H9 (cell line): ENCODE measurements around the gene RMI2. TPM values are rescaled to one million over a fixed set of nuclear protein-coding genes. Genes with fewer than 3 reads are reported as not detected.
A peak's percentile ranks its signal among the peaks of the same experiment; 100 is the strongest.

ENCODE experiments used
- DNase-seq: peaks from one replicate; pipeline ENCODE4 v3.0.0-alpha.2; 2017
- H2AFZ ChIP-seq: one replicate; pipeline ENCODE4 v1.6.1; 2013; ENCODE audit warnings: mild to moderate bottlenecking, low read length, control low read depth, moderate library complexity
- H2AK5ac ChIP-seq: 2 replicates; pipeline ENCODE4 v1.6.1; 2013; ENCODE audit warnings: low read length, control low read depth, mixed read lengths; ENCODE audit not compliant: insufficient read length
- H2BK120ac ChIP-seq: one replicate; pipeline ENCODE4 v1.6.1; 2013; ENCODE audit warnings: low read depth, mild to moderate bottlenecking, low read length, control low read depth, inconsistent platforms; ENCODE audit not compliant: poor library complexity, severe bottlenecking
- H2BK12ac ChIP-seq: 2 replicates; pipeline ENCODE4 v1.6.1; 2013; ENCODE audit warnings: low read length, control low read depth, mixed read lengths, low read depth; ENCODE audit not compliant: insufficient read length
- H2BK15ac ChIP-seq: 2 replicates; pipeline ENCODE4 v1.6.1; 2013; ENCODE audit warnings: low read depth, low read length, control low read depth
- H2BK20ac ChIP-seq: one replicate; pipeline ENCODE4 v1.6.1; 2013; ENCODE audit warnings: low read depth, mild to moderate bottlenecking, low read length, control low read depth, inconsistent platforms; ENCODE audit not compliant: poor library complexity, severe bottlenecking
- H2BK5ac ChIP-seq: 2 replicates; pipeline ENCODE4 v1.6.1; 2013; ENCODE audit warnings: low read length, control low read depth, mixed read lengths; ENCODE audit not compliant: insufficient read length
- H3K14ac ChIP-seq: 2 replicates; pipeline ENCODE4 v1.6.1; 2013; ENCODE audit warnings: low read length, control low read depth; ENCODE audit not compliant: insufficient read depth
- H3K18ac ChIP-seq: 2 replicates; pipeline ENCODE4 v1.6.1; 2013; ENCODE audit warnings: low read depth, mild to moderate bottlenecking, mixed read lengths, low read length, control low read depth; ENCODE audit not compliant: insufficient read length
- H3K23ac ChIP-seq: 2 replicates; pipeline ENCODE4 v1.6.1; 2013; ENCODE audit warnings: low read length, control low read depth, mixed read lengths, low read depth; ENCODE audit not compliant: insufficient read length
- H3K23me2 ChIP-seq: 2 replicates; pipeline ENCODE4 v1.6.1; 2013; ENCODE audit warnings: low read depth, mild to moderate bottlenecking, mixed read lengths, low read length, control low read depth; ENCODE audit not compliant: insufficient read length, poor library complexity, severe bottlenecking
- H3K27ac ChIP-seq: 2 replicates; pipeline ENCODE4 v1.5.1; 2013; ENCODE audit warnings: low read length, control low read depth, mixed read lengths, low read depth; ENCODE audit not compliant: insufficient read length
- H3K27me3 ChIP-seq: 2 replicates; pipeline ENCODE4 v1.6.1; 2013; ENCODE audit warnings: low read length, control low read depth, inconsistent platforms; ENCODE audit not compliant: insufficient read depth
- H3K4ac ChIP-seq: 2 replicates; pipeline ENCODE4 v1.6.1; 2013; ENCODE audit warnings: low read depth, mild to moderate bottlenecking, control low read depth, inconsistent platforms, low read length, moderate library complexity
- H3K4me1 ChIP-seq: 2 replicates; pipeline ENCODE4 v1.6.1; 2013; ENCODE audit warnings: low read length, control low read depth, inconsistent platforms; ENCODE audit not compliant: insufficient read depth
- H3K4me2 ChIP-seq: 2 replicates; pipeline ENCODE4 v1.6.1; 2013; ENCODE audit warnings: low read length, control low read depth, mixed read lengths; ENCODE audit not compliant: insufficient read length, insufficient read depth
- H3K56ac ChIP-seq: 2 replicates; pipeline ENCODE4 v1.6.1; 2013; ENCODE audit warnings: low read depth, mild to moderate bottlenecking, mixed read lengths, low read length, control low read depth; ENCODE audit not compliant: insufficient read length
- H3K79me1 ChIP-seq: 2 replicates; pipeline ENCODE4 v1.6.1; 2013; ENCODE audit warnings: low read depth, mild to moderate bottlenecking, moderate library complexity, low read length, control low read depth, inconsistent platforms; ENCODE audit not compliant: insufficient read depth, poor library complexity, severe bottlenecking
- H3K79me2 ChIP-seq: 2 replicates; pipeline ENCODE4 v1.6.1; 2013; ENCODE audit warnings: low read length, control low read depth, inconsistent platforms; ENCODE audit not compliant: insufficient read depth
- H3K9ac ChIP-seq: 2 replicates; pipeline ENCODE4 v1.6.1; 2013; ENCODE audit warnings: low read length, control low read depth, mixed read lengths; ENCODE audit not compliant: insufficient read length; ENCODE audit errors: extremely low read depth
- H3K9me3 ChIP-seq: one replicate; pipeline ENCODE4 v1.6.1; 2013; ENCODE audit warnings: low read depth, low read length, inconsistent platforms; ENCODE audit not compliant: control insufficient read depth
- H3T11ph ChIP-seq: one replicate; pipeline ENCODE4 v1.6.1; 2013; ENCODE audit warnings: mild to moderate bottlenecking, low read length, control low read depth, inconsistent platforms
- H4K20me1 ChIP-seq: one replicate; pipeline ENCODE4 v1.6.1; 2013; ENCODE audit not compliant: control insufficient read depth, insufficient read length, insufficient read depth
- H4K5ac ChIP-seq: 2 replicates; pipeline ENCODE4 v1.6.1; 2013; ENCODE audit warnings: low read depth, mild to moderate bottlenecking, mixed read lengths, low read length, control low read depth; ENCODE audit not compliant: insufficient read length
- H4K8ac ChIP-seq: replicated peaks from 2 replicates; pipeline ENCODE4 v1.6.1; 2013; ENCODE audit warnings: low read length, control low read depth, mixed read lengths, low read depth; ENCODE audit not compliant: insufficient read length
- H4K91ac ChIP-seq: 2 replicates; pipeline ENCODE4 v1.6.1; 2013; ENCODE audit warnings: low read depth, mild to moderate bottlenecking, moderate library complexity, mixed read lengths, low read length, control low read depth; ENCODE audit not compliant: insufficient read length
- H3K27ac Mint-ChIP-seq, 3 experiments: 2 replicates in 2 of 3; 3 replicates in 1 of 3; pipeline ENCODE4 v1.8.0; 2020 to 2021; ENCODE audit warnings: mixed read lengths in 3 of 3, mild to moderate bottlenecking in 1 of 3, moderate library complexity in 1 of 3
- H3K27me3 Mint-ChIP-seq: 2 replicates; pipeline ENCODE4 v1.8.0; 2021; ENCODE audit warnings: low read depth, mild to moderate bottlenecking, moderate library complexity, mixed read lengths
- H3K36me3 Mint-ChIP-seq, 3 experiments: 2 replicates in 2 of 3; 3 replicates in 1 of 3; pipeline ENCODE4 v1.8.0; 2020 to 2021; ENCODE audit warnings: low read depth in 3 of 3, mixed read lengths in 3 of 3; ENCODE audit not compliant: insufficient read depth in 1 of 3
- H3K4me1 Mint-ChIP-seq, 2 experiments: 2 replicates each; pipeline ENCODE4 v1.8.0; 2020; ENCODE audit warnings: mixed read lengths in 2 of 2
- H3K4me3 Mint-ChIP-seq, 2 experiments: 2 replicates in 1 of 2; 3 replicates in 1 of 2; pipeline ENCODE4 v1.8.0; 2020 to 2021; ENCODE audit warnings: mild to moderate bottlenecking in 2 of 2, mixed read lengths in 2 of 2, moderate library complexity in 1 of 2
- H3K9me3 Mint-ChIP-seq, 2 experiments: 2 replicates in 1 of 2; 3 replicates in 1 of 2; pipeline ENCODE4 v1.8.0; 2020; ENCODE audit warnings: mild to moderate bottlenecking in 2 of 2, mixed read lengths in 2 of 2, moderate library complexity in 1 of 2
- CTCF ChIP-seq: fragments of 200-600 bp; sonication (generic); conservative IDR thresholded peaks from 3 replicates; pipeline ENCODE4 v1.8.0; 2021; ENCODE audit warnings: antibody characterized with exemption, mild to moderate bottlenecking
- WGBS: extraction: QIAGEN DNeasy Blood & Tissue Kit; methylation state at CpG from one replicate; pipeline ENCODE4 v1.1.7; 2013; ENCODE audit warnings: missing lambda C conversion rate, low lambda C conversion rate, mixed read lengths; ENCODE audit not compliant: insufficient read length; ENCODE audit errors: extremely low coverage; 5-methylcytosine and 5-hydroxymethylcytosine counted together
- total RNA-seq: library from RNA; stranded (reverse); gene quantifications from 2 replicates; pipeline ENCODE4 v1.2.1, GENCODE V29; 2021

RMI2 gene
- total RNA-seq, 1 experiment from 2014 or later = 57.6 TPM

GRCh38 chr16:11356573-11357331 is 11.5 kb downstream of the RMI2 start:
- Histone ChIP-seq H2BK15ac (no peak overlapping the region), H2BK120ac (no peak overlapping the region), H2AK5ac (no peak overlapping the region), H2AFZ (no peak overlapping the region), H3K4ac (no peak overlapping the region), H2BK12ac (no peak overlapping the region), H3K27me3 (no peaks in the 10 kb centered on the region), H3K9ac (no peak overlapping the region), H2BK20ac (no peak overlapping the region), H3K27ac (no peak overlapping the region), H3K18ac (no peak overlapping the region), H3K4me1 (no peaks in the 10 kb centered on the region; the same call in 1 of the 2 replicates), H4K91ac (no peak overlapping the region), H3T11ph (no peak overlapping the region), H3K56ac (no peak overlapping the region), H3K79me1 (no peaks in the 10 kb centered on the region), H3K14ac (no peak overlapping the region), H3K4me2 (no peak overlapping the region), H3K79me2 (no peaks in the 10 kb centered on the region), H2BK5ac (no peak overlapping the region), H3K23ac (no peak overlapping the region), H4K5ac (no peak overlapping the region), H3K9me3 (no peaks in the 10 kb centered on the region), H4K20me1 (no peaks in the 10 kb centered on the region), H3K23me2 (no peaks in the 10 kb centered on the region), H4K8ac (no peak overlapping the region)
- Mint-ChIP-seq H3K27me3 (no peaks in the 10 kb centered on the region), H3K9me3 (no peaks in the 10 kb centered on the region), H3K36me3 (peaks cover 19 to 27% (median 20%) of the 10 kb centered on the region in 3 experiments; a peak in 6 of 7 replicates), H3K27ac (peak overlapping the region; percentile 23 to 59 (median 53); a peak in 2 of 7 replicates), H3K4me1 (peaks cover 32 to 40% of the 10 kb centered on the region in 2 experiments), H3K4me3 (no peak overlapping the region)
- DNase-seq = peak; percentile 76
- TF ChIP-seq CTCF = peak; percentile 83
- no CpG with 5 or more reads among the region's 15 CpGs for WGBS
